OCI-LY1 (cell line): ENCODE measurements around the gene AIFM2.

Experiments used
- EZH2 ChIP-seq: fragments of 200-600 bp; sonication (generic), shearing (Covaris generic); IDR thresholded peaks from 2 replicates; pipeline ENCODE4 v1.8.0; 2017; ENCODE audit warnings: borderline replicate concordance, mixed run types, mild to moderate bottlenecking, antibody characterized with exemption, low read length, moderate library complexity, mixed read lengths
- TF ChIP-seq, protein P1 (sequence below): fragments of 200-600 bp; sonication (generic), shearing (Covaris generic); IDR thresholded peaks from 2 replicates; pipeline ENCODE4 v1.5.1; 2017; ENCODE audit warnings: mild to moderate bottlenecking, antibody characterized with exemption, low read length, moderate library complexity, mixed read lengths

DNA sequence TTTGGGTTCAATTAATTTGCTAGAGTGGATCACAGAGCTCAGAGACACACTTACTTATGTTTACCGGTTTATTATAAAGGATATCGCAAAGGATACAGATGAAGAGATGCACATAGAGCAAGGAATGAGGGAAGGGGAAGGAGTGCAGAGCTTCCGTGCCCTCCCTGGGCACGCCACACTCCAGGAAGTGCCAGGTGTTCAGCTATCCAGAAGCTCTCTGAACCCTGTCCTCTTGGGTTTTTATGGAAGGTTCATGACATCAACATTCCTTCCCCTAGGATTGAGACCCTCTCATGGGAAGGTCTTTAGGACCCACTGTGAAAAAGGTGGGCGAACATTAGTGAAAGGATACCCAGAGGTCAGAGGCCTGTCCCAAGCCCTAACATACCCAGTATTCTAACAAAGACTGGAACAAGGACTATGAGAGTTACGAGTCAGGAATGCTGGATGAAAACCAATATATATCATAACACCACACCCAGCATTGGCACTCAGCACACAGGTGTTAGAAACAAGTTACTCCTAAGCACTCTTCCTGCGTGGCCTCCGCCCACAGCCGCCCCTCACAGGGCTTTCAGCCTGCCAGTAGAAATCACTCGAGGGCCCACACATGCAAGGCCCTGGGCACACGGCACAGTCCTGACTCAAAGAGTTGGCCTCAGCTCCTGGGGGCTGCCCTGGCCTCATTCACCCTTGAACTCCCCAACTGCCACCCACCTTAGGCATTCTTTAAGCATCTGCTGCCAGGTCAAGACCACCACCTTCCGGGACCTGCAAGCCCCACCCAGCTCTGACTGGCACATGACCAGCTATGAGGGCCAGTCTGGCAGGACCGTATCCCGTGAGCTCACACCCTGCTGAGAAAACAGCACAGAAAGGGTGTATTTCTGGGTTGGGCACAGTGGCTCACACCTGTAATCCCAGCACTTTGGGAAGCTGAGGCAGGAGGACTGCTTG lies 5.6 kb upstream of the AIFM2 start:
- TF ChIP-seq, protein P1, sequence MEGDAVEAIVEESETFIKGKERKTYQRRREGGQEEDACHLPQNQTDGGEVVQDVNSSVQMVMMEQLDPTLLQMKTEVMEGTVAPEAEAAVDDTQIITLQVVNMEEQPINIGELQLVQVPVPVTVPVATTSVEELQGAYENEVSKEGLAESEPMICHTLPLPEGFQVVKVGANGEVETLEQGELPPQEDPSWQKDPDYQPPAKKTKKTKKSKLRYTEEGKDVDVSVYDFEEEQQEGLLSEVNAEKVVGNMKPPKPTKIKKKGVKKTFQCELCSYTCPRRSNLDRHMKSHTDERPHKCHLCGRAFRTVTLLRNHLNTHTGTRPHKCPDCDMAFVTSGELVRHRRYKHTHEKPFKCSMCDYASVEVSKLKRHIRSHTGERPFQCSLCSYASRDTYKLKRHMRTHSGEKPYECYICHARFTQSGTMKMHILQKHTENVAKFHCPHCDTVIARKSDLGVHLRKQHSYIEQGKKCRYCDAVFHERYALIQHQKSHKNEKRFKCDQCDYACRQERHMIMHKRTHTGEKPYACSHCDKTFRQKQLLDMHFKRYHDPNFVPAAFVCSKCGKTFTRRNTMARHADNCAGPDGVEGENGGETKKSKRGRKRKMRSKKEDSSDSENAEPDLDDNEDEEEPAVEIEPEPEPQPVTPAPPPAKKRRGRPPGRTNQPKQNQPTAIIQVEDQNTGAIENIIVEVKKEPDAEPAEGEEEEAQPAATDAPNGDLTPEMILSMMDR = no peak
- no peak for TF ChIP-seq EZH2
